HG03159 (cell line): ENCODE data around the gene TCF7.
"Not testable (repeated sequence)": the region's sequence is repeated elsewhere in the genome, so short reads cannot be mapped to it uniquely, and the experiment has no call there.

Source experiments
- ATAC-seq: cut with Tn5 transposase; IDR thresholded peaks from one replicate; pipeline ENCODE4 v1.9.1; 2021; ENCODE audit warnings: mild to moderate bottlenecking, moderate library complexity; ENCODE audit not compliant: unreplicated experiment

Gene TCF7

GRCh38 chr5:134142806-134143205 lies 28.3 kb downstream of the TCF7 start:
- no peak for ATAC-seq

GRCh38 chr5:134143431-134143830 lies 28.9 kb downstream of the TCF7 start:
- ATAC-seq = no peak

GRCh38 chr5:134143944-134144941 lies 29.8 kb downstream of the TCF7 start:
- no peak for ATAC-seq

GRCh38 chr5:134145041-134145757 lies 30.7 kb downstream of the TCF7 start:
- no peak for ATAC-seq

- ATAC-seq = peak; percentile 81
These were observed 31.5 kb downstream of the TCF7 start for GRCh38 chr5:134145779-134146581.

- ATAC-seq = no peak
These were observed 32.4 kb downstream of the TCF7 start for GRCh38 chr5:134146651-134147518.

GRCh38 chr5:134148316-134148715 lies 33.8 kb downstream of the TCF7 start:
- ATAC-seq = no peak

- no peak for ATAC-seq
These were observed 34.6 kb downstream of the TCF7 start for GRCh38 chr5:134148986-134149539.

- ATAC-seq = no peak
These were observed 35.3 kb downstream of the TCF7 start for GRCh38 chr5:134149571-134150303.

GRCh38 chr5:134151723-134152122 lies 37.2 kb downstream of the TCF7 start:
- ATAC-seq = no peak

GRCh38 chr5:134152173-134152832 lies 37.8 kb downstream of the TCF7 start:
- not testable (repeated sequence) for ATAC-seq

GRCh38 chr5:134153241-134153640 lies 38.8 kb downstream of the TCF7 start:
- ATAC-seq = no peak

- ATAC-seq = no peak
These were observed 39.2 kb downstream of the TCF7 start for GRCh38 chr5:134153657-134154056.

GRCh38 chr5:134161513-134162395 lies 47.3 kb downstream of the TCF7 start:
- no peak for ATAC-seq

- no peak for ATAC-seq
These were observed 48.1 kb downstream of the TCF7 start for GRCh38 chr5:134162592-134162991.

- ATAC-seq = no peak
These were observed 57.5 kb downstream of the TCF7 start for GRCh38 chr5:134171972-134172371.
